Astrocyte of the spinal cord (primary cell): ENCODE data around the gene FOXK2.

Experiments used
- DNase-seq: peaks from one replicate; pipeline ENCODE4 v3.0.0; 2011; ENCODE audit warnings: low read depth, low spot score
- H3K4me3 ChIP-seq: 2 replicates; pipeline ENCODE4 v1.5.1; 2011; ENCODE audit warnings: low read depth, mild to moderate bottlenecking, low read length, moderate library complexity
- in situ Hi-C: cut with HindIII; loops from 2 replicates; pipeline ENCODE4 v1.10.0; 2017; ENCODE audit warnings: low sequenced_read_pairs
- TF ChIP-seq, protein P1 (sequence below): IDR thresholded peaks from 2 replicates; pipeline ENCODE4 v1.5.1; 2012; ENCODE audit warnings: low read depth, mild to moderate bottlenecking, low read length, inconsistent platforms

The FOXK2 gene

DNA sequence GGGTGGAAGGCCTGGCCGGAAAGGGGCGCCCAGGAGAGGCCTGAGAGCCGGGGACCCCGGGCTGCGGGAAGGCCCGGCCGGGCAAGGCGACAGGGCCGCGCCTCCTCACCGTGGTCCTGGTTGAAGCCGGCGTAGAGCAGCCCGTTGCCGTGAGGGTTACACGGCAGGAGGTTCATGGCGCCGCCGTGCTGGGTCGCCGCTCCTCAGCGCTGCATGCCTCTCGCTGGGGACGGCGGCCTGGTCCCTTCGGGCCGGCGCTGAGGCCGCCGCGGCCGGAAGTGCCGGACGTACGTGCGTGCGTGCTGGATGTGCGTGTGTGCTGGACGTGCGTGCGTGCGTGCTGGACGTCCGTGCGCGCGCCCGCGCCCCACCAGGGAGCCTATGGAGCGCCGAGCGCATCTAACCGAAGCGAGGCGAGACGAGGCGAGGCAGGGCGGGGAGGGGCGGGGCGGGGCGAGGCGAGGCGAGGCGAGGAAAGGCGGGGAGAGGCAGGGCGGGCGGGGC lies 128.7 kb downstream of the FOXK2 start, which contains the start of gene WDR45B:
Gene WDR45B (minus strand): TSS at position 280 of the 504 bp plus-strand sequence. CDS start 104 bp downstream, at position 176.
- in situ Hi-C loops: no loop called here
- TF ChIP-seq, protein P1, sequence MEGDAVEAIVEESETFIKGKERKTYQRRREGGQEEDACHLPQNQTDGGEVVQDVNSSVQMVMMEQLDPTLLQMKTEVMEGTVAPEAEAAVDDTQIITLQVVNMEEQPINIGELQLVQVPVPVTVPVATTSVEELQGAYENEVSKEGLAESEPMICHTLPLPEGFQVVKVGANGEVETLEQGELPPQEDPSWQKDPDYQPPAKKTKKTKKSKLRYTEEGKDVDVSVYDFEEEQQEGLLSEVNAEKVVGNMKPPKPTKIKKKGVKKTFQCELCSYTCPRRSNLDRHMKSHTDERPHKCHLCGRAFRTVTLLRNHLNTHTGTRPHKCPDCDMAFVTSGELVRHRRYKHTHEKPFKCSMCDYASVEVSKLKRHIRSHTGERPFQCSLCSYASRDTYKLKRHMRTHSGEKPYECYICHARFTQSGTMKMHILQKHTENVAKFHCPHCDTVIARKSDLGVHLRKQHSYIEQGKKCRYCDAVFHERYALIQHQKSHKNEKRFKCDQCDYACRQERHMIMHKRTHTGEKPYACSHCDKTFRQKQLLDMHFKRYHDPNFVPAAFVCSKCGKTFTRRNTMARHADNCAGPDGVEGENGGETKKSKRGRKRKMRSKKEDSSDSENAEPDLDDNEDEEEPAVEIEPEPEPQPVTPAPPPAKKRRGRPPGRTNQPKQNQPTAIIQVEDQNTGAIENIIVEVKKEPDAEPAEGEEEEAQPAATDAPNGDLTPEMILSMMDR: no peak

DNA sequence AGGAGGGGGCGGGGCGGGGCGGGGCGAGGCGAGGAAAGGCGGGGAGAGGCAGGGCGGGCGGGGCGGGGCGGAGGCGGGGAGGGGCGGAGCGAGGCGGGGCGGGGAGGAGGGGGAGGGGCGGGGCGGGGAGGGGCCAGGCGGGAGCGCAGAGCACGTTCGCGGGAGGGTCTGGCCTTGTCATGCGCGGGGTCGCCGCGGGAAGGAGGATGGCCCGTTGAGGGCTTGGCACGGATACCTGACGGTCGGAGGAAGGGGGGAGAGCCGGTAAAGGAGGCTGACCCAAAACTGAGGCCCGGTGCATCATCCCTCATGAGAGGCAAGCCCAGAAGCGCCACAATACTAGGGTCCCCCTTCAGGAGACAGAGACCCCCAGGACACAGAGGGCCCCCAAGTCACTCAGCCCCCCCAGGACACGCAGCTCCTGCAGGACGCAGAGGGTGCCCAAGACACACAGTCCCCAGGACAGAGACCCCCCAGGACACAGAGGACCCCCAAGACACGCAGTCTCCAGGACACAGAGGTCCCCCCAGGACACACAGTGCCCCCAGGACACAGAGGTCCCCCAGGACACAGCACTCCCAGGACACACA lies 129.3 kb downstream of the FOXK2 start:
- in situ Hi-C loops: no loop called here
- TF ChIP-seq, protein P1: no peak
- DNase-seq: no peak
- peak overlapping the region; percentile 47 for H3K4me3 ChIP-seq

More for the DNA sequence above, 128.7 kb downstream of the FOXK2 start, which contains the start of gene WDR45B:
- DNase-seq: peak; percentile 99
- H3K4me3 ChIP-seq: peak within 1 kb of the TSS; percentile 92

DNA sequence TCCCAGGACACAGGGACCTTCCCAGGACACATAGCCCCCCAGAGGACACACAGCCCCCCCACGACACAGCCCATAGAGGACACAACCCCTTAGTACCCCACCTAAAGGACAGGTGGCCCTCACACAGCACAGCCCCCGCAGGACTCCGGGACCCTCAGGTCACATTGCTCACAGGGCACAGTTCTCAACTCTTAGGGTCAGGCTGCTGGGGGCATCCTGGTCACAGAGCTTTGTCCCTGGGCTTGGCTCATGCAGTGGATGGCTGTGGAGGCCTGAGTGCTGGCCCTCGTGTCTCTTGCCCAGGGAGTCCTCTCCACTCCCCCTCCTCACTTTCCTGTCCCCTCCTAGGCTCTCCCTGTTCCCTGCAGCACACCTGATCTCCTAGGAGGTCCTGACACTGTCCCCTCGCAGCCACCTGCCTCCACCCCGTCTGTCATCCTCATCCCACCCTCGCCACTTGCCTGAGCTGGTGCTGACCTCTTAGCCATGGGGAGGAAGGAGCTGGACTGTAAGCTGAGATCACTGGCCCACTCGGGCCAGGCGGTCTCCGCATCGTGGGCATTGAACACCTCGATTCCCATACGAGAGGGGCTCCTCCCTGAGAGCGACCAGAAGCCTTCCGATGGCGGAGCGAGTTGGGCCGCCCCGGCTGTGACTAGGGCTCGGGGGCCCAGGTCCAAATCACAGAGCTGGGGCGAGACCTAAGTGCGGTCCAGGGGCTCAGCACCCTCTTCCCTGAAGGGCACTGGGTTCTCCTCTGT lies 130.1 kb downstream of the FOXK2 start:
- TF ChIP-seq, protein P1: no peak
- DNase-seq: no peak
- in situ Hi-C loops: no loop called here
- H3K4me3 ChIP-seq: no peak overlapping the region

DNA sequence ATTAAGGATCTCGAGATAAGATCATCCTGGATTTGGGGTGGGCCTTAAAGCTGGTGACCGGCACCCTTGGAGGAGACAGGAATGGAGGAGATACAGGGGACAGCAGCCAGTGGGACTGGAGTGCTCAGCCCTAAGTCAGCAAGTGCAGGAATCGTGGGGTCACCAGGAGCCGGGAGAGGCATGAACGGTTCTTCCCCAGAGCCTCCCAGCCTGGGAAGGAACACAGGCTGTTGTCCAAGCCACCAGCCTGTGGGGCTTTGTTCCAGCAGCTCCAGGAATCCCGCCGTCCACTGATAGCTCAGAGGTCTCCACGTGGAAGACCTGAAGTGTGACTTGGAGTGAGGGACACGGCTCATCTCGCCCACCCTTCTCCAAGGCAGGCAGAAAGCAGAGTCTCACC lies 131.2 kb downstream of the FOXK2 start:
- no peak overlapping the region for H3K4me3 ChIP-seq
- DNase-seq: no peak
- TF ChIP-seq, protein P1: no peak
- in situ Hi-C loops: no loop called here

DNA sequence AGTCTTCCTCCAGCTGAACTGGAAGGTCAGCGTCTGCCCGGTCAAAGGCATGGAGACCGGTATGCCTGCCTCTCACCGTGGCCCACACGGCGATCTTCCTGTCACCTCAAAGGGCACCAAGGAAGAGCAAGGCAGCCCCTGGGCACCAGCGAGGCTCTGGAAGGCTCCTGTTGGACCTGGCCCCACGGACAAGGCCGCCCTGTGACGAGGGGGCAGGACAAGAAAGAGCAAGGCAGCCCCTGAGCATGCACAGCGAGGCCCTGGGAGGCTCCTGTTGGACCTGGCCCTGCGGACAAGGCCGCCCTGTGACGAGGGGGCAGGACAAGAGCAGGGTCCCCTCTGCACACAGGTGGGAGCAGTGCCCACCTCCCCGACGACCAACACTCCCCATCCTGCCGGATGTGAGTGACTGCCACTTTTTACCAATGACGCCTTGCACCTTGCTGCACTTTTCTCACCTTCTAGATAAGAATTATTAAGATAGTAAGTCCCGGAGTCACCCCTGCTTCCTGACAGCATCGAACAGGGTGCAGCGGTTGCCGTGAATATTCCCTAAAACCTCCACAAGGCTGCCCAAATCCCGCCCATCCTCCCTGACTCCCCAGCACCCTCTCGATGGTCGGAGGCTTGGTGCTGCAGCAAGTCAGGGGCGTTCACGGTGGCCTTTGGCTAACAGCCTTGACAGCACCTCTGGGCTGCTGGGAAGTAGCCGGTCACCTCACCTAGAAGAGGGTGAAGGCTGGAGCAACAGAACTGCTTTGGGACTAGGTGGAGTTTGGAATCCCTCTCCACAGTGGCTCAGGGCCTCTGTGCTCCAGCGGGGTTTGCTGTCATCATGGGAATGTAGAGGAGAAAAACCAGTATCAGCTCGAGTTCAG lies 134.4 kb downstream of the FOXK2 start:
- no peak overlapping the region for H3K4me3 ChIP-seq
- DNase-seq: no peak
- TF ChIP-seq, protein P1: no peak
- in situ Hi-C loops: no loop called here
